GM18511 (cell line): ENCODE results near the gene LSG1.
"Not testable (repeated sequence)": the region's sequence is repeated elsewhere in the genome, so short reads cannot be mapped to it uniquely, and the experiment has no call there.

ENCODE experiments used
- ATAC-seq: cut with Tn5 transposase; IDR thresholded peaks from one replicate; pipeline ENCODE4 v1.9.1; 2021; ENCODE audit warnings: mild to moderate bottlenecking, moderate library complexity; ENCODE audit not compliant: unreplicated experiment

Gene LSG1

DNA sequence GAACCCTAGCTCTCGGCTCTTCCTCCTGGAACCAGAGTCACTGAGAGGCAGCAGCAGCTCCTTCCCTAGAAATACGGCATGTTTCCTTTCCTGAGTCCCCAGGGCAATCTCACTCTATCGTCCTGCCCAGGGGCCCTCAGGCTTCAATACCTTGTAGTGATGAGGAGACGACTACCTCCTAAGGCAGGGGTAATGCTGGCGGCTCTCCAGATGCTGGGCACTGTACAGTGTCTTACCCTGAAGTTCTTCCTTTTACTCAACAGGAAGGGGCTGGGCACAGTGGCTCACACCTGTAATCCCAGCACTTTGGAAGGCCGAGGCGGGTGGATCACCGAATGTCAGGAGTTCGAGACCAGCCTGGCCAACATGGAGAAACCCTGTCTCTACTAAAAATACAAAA, 52.2 kb downstream of the LSG1 start:
- ATAC-seq, result no peak

DNA sequence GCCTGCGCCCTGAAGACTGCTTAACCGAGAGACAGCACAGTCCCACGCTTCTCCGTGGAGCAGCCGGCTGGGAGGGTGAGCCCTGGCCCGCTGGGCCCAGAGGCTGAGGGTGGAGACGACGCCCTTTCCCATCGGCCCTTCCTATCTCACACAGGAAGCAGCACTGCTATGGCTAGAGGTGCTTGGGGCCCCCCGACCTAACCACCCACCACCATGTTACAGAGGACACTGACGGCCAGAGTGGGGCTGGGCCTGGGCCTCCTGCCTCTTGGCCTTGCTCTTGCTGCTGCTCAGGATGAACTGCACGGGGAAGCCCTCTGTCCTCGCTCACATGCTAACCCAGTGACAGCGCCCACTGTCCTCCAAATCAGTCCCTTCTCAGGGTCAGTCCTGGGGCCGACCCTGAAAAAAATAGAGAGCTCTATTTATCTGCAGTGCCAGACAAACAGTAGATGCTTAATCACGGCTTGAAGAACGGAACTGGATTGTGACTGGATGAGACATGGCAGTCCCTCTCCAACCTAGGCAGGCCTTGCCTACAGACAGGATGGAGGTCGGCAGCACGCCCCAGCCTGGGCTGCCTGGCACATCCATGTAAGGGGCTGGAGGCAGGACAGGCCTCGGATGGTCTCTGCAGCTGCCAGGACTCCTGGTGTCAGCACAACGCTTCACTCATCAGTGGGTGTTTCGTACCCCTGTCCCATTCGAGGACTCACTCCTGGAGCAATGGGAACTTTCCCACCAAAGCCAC, 53.0 kb downstream of the LSG1 start:
- no peak for ATAC-seq

DNA sequence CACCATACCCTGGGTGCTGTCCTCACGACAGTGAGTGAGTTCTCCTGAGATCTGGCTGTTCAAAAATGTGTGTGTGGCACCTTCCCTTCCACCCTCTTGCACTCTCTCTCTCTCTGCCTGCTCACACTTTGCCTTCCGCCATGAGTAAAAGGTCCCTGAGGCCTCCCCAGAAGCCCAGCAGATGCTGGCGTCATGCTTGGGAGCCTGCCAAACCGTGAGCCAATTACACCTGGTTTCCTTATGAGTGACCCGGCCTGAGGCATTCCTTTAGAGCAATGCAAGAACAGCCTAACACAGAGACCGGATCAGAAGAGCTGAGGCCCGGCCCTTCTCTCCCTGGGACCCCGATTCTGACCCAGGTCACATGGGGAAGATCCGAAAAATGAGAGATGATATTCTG, 54.2 kb downstream of the LSG1 start:
- no peak for ATAC-seq

DNA sequence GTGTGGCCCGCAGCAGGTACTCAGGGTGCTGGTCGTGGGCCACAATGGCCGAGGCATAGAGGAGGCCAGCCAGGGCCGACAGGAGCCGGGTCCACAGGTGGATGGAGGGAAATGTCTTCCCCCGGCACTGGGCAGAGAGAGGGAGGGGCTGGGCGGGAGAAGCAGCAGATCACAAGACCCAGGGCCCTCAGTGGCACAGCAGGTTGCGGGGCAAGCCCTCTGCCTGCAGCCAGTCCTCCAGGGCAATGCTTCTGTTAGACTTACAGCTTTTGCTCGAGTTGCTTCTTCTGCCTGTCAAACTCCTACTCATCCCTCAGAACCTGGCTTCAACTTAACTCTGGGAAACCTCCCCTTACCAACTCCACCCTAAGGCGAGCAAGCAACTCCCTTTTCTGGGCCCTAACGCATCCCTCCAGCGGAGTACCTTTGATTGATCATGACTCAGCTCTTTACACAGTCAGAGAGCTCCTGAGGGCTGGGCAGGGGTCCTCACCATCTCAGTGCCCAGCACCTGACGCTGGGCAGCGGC, 54.8 kb downstream of the LSG1 start:
- no peak for ATAC-seq

DNA sequence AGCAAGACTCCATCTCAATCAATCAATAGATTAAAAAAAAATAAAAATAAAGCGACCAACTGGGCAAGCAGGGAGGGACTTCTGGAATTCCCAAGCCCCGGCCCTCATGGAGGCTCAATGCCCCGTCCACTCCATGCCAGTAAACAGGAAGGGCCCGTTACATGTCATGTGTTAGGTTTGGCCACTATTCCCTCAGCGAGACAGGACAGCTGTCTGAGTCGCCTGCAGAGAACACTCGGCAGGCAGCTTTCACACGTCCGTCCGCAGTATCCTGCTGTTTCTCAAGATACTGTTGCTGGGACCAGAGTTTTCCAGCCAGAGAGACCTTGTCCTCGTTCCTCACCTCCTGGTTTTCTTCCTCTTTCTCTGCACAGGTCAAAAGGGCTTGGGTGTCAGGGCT, 56.8 kb downstream of the LSG1 start:
- ATAC-seq, result no peak

DNA sequence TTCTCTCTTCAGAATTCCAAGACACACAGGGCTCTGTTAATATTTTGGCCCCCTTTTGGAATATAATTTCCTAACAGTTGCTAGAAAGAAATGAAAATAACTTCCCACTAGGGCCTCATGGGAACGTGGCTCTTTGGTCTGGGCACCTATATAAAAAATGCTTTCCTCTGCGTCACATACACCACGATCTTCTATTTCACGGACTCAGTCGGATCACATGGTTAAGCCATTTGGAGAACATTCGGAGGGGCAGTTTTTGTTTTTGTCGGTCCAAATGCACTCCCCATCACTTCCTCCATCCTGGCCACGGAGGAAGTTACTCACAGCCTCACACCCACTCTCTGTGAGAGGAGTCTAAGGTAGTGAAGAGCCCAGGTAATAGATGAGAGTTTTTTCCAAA, 59.8 kb downstream of the LSG1 start:
- no peak for ATAC-seq

DNA sequence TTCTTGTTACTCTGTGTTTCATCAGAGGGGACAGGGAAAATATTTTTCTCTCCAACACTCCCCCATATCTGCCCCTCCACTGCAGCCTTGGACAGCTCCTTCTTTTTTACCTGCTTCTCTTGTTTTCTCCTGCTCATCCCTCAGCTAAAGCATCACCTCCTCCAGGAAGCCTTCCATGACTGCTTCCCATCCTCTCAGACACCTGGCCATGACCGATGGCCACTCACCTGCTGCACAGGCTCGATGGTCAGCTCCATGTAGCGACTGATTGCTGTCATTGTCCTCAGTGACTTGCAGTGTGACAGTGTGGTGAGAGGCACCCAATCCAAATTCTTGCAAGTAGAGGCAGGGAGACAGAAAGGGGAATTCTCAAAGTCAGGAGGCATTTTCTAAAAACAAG, 61.3 kb downstream of the LSG1 start:
- ATAC-seq, result no peak

DNA sequence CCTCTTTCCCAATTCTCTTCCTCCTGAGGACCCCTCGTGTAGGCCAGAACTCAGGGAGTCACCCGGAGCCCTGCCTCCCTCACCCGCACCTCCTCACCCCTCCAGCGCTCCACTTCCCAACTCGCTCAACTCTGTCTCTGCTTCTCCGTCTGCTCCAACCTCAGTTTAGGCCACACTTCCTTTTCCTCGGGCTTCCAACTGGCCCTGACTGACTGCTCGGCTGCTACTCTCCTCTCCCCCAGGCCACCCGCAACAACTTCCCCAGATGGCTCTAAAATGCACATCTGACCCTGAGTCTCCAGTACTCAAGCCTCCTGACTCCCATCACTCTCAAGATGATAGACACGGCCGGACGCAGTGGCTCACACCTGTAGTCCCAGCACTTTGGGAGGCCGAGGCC, 62.4 kb downstream of the LSG1 start:
- ATAC-seq, result no peak

DNA sequence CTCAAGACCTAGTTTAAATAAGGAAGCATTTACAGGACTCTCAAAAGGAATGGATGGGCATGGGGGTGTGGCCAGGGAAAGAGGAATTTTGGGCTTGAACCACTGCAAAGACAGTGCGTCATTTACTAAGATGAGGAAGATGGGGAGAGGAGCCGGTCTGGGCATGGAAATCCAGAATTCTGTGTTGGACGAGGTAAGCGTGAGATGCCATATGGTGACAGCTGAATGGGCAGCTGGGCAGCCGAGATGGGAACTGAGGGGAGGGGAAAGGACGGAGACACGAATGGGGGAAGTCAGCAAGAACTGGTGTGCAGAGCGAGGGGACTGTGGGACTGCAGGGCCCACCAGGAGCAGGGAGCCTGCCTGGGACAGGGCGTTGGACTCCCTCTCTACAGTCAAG, 63.0 kb downstream of the LSG1 start:
- no peak for ATAC-seq

DNA sequence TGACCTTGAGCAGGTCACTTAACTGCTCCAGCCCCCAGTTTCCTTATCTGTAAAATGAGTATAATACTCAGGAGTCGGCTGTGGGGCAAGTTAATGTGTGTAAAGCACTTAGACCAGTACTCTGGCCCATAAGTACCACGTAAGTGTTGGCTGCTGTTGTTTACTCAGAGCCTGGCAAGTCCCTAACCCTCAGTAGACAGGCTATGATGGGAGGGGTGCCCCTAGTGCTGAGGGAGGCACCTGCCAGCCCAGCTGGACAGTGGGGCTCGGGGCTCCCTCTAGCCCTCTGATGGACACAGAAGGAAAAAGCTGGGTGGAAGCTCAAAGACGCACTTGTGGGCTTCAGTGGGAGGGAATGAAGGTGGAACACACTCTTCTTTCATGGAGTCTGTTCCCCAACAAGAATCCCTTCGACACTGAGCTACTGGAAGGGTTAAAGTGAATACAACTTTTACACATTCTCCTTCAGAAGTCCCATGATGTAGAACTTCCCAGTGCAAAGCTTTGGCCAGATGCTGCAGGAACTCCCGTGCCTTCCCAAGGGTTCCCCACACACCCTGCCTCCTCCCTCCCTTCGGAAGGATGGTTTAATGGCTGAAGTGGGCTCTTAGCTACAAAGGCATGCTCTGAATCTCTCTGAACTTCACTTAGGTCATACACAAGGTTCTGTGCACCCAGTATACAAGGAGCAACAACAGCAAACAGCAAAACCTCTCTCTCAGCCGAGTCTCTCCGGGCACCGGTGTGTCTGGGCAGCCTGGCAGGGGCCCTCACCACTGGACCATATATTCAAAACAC, 64.2 kb downstream of the LSG1 start:
- no peak for ATAC-seq

DNA sequence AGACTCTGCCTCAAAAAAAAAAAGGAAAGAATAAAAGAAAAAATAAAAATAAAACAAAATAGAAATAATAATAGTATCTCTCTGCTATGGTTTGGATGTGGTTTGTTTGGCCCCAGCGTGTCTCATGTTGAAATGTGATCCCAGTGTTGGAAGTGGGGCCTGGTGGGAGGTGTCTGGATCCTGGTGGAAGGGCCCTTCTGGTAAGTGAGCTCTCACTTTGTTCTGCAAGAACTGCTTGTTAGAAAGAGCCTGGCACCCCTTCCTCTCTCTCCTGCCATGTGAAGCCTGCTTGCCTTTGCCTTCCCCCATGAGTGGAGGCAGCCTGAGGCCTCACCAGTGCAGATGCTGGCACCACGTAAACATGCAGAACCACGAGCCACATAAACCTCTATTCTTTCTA, 65.0 kb downstream of the LSG1 start:
- ATAC-seq, result no peak

DNA sequence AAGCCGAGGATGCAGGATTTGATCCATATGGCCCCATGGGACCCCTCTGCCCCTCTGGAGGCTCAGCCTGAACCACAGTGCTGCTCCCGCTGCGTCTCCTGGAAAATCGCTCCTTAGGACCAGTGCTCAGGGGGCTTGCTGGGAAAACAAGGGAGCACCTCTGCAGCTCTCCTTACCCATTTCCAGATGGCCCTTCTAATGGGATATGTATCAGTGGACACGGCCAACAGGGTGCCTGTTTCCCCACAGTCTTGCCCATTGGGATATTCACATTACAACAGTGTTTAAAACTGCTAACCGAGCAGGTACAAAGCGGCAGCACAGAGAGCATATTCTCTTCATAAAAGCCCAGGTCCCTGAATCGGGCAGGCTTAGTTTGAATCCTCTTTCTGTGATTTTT, 65.8 kb downstream of the LSG1 start:
- ATAC-seq, result no peak

DNA sequence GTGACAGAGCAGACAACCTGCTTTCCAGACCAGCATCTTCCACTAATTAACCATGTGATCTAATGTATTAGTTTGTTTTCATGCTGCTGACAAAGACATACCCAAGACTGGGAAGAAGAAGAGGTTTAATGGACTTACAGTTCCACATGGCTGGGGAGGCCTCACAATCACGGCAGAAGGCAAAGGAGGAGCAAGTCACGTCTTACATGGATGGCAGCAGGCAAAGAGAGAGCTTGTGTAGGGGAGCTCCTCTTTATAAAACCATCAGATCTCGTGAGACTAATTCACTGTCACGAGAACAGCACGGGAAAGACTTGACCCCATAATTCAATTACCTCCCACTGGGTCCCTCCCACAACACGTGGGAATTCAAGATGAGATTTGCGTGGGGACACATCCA, 66.7 kb downstream of the LSG1 start:
- ATAC-seq, result not testable (repeated sequence)

DNA sequence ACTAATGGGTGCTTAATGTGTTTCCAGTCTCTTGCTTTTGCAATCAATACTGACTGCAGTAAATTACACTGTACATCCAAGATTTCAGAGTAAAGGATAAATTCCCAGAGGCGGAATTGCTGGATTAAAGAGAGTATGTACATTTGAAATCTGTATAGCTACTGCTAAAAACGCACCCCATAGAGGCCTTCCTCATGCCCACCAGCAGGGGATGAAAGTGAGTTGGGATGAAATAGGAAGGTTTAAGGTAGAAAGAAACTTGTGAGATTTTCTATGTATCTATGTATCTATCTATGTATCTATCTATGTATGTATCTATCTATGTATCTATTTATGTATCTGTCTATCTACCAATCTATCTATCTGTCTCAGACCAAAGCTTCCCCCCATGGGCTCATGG, 67.2 kb downstream of the LSG1 start:
- ATAC-seq, result no peak

DNA sequence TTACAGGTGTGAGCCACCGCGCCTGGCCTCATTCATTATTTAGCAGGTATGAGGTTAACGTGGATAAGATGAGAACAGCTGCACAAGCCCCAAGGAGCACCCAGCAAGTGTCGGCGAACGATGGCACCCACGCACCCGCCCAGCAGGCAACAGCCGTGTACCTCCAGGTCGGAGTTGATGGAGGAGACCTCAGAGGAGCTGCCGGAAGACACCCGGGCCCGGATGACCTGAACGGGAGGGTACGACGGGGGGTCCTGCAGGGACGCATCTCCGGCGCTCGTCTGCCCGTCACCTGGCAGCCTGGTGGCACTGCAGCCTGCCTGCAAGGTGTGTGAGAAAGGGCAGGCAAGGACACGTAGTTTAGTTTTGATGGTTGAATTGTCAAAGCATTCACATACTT, 67.9 kb downstream of the LSG1 start:
- ATAC-seq, result no peak

DNA sequence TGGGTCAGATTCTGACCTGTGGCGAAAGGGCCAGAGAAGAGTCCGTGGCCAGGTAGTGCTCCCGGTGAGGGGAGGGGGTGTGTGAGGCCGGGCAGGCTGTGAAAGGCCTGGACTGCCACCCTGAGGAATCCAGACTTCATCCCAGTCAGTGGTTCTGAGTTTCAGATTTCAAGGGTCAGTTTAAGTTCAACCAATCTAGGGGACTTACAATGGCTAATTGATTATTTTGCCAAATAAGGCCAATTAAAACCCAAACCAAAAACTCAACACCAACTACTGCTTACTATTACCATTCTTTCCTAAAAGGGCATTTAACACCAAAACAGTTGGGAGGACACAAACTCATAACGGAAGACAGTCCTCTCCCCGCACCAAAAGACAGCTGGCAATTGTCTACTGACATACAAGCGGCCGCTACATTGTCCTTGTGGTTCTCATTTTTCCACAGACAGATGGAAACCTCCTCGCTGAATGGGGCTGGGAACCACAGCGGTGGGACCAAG, 69.3 kb downstream of the LSG1 start:
- ATAC-seq, result no peak

DNA sequence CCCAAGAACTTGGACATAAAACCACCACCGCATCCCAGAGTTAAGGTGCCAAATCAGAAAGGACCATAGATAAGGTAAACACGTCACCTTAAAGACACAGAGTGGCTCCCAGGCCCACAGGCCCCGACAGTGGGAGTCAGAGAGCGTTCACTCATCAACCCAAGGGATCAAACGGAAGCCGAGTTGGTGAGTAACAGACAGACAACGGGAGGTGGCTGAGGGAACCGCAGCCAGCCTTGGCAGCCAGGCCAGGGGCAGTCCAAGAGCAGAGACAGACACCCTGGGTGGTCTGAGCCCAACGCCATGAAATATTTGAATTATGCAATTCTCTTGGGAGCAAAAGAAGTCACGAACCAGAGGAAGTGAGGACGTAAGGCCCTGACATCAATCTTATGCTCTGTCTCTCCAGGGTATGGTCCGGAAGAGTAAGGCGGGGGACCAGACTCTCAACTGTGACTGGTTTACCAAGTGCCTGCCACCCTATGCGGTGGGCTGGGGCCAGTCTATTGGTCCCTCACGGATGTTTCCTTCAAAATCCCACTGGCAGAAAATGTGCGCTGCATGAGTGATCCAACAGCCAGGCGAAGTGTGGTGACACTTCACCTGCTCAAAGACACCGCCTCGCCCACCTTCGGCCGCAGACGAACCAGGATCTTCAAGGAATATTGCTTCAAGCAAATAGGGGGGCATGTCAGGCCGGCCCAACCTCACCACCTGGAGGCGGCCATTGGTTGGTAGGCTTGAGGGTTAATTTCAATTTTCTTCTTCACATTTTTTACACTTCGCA, 73.0 kb downstream of the LSG1 start:
- ATAC-seq, result no peak

DNA sequence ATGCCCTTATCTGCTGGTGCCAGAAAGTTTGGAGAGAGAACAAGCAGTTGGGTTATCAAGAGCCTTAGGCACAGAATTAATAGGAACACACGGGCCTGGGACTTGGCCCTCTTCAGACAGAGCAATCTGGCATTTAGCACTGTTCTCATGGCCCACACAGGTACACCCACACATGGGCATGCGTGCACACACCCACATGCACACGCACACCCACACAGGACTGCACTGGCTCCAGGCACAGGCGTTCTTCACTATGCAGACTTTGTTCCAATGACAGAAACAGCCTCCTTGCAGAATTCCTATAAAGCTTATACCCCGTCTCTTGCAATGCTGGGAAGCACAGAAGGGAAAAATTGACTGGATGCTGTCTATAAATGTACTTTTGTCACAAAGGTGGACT, 75.1 kb downstream of the LSG1 start:
- ATAC-seq, result no peak

DNA sequence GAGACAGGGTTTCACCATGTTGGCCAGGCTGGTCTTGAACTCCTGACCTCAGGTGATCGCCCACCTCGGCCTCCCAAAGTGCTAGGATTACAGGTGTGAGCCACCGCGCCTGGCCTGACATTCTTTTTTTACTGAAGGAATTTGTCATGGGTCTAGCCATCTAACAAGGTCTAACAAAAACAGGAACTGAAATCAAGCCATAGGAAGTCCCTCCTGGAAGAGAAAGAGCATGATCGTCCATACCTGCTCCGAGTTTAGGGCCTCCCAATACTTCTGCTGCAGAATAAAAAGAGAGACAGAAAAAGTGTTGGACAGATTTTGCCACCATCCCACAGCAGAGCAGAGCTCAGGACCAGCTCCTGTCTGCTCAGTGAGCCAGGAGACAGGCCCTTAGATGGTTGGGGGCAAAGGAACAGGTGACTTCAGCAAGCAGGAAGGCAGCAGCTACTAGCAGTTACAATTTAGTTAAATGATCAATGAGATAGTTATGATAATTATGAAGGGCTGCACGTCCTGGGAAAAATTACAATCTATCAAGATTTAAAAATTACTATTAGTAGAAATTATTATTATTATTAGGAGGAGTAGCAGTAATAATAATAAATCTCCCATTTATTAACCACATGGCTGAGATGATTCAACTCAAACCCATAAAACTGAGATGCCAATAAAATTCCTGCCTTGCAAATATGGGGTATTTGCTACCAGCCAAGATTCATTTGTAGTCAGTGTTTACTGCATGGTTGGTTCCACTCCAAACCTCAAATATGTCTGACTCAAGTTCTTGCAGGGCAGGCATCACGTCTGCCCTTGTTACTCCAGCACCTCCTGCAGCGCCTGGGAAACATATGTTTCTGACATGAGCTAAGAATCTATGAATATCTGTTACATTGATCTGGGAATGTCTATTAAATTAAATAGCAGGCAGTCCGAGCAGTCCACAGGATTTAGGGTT, 78.9 kb downstream of the LSG1 start:
- no peak for ATAC-seq
